PC-3 (cell line): ENCODE measurements around the gene GIT2. TPM values are rescaled to one million over a fixed set of nuclear protein-coding genes. Genes with fewer than 3 reads are reported as not detected.
A peak's percentile ranks its signal among the peaks of the same experiment; 100 is the strongest.
"Not testable (repeated sequence)": the region's sequence is repeated elsewhere in the genome, so short reads cannot be mapped to it uniquely, and the experiment has no call there.

Source experiments
- ATAC-seq: fragments of 200-7000 bp; cut with Tn5 transposase; 2 replicates; pipeline ENCODE4 v1.9.1; 2020; ENCODE audit warnings: mild to moderate bottlenecking, moderate library complexity
- BruUV-seq: library from RNA; stranded (reverse); fragments of 400-500 nt; replicated peaks from 2 replicates; lab custom pipeline; 2021; lab: Mats Ljungman, UMichigan
- CTCF ChIA-PET: fragments of 300-600 bp; sonication (Branson Sonifier 250); formaldehyde crosslinking; loops from one replicate; lab custom pipeline; 2022; ENCODE audit warnings: antibody characterized with exemption; lab: Charles Lee
- POLR2A ChIA-PET: fragments of 300-600 bp; sonication (Branson Sonifier 250); formaldehyde crosslinking; loops from one replicate; lab custom pipeline; 2022; ENCODE audit warnings: antibody characterized with exemption; ENCODE audit not compliant: unreplicated experiment; lab: Charles Lee
- DNase-seq: peaks from one replicate; pipeline ENCODE4 v3.0.0-alpha.2; 2015
- H2AFZ ChIP-seq: fragments of 300-600 bp; sonication (generic); 2 replicates; pipeline ENCODE4 v1.6.0; 2016; ENCODE audit warnings: antibody characterized with exemption, low read length
- H3F3A ChIP-seq: fragments of 300-600 bp; sonication (generic); one replicate; pipeline ENCODE4 v1.6.0; 2017; ENCODE audit warnings: antibody characterized with exemption, low read length, control low read depth, mild to moderate bottlenecking; ENCODE audit not compliant: unreplicated experiment
- H3K27ac ChIP-seq: fragments of 300-600 bp; sonication (generic); 2 replicates; pipeline ENCODE4 v1.5.1; 2016; ENCODE audit warnings: mild to moderate bottlenecking, low read length
- H3K27me3 ChIP-seq: fragments of 300-600 bp; sonication (generic); 2 replicates; pipeline ENCODE4 v1.6.1; 2016; ENCODE audit warnings: low read length, mixed read lengths
- H3K36me3 ChIP-seq: fragments of 300-600 bp; sonication (generic); 2 replicates; pipeline ENCODE4 v1.6.1; 2016; ENCODE audit warnings: low read depth, mixed run types, low read length, mixed read lengths
- H3K4me1 ChIP-seq: fragments of 300-600 bp; sonication (generic); 2 replicates; pipeline ENCODE4 v1.5.1; 2016; ENCODE audit warnings: low read length; ENCODE audit not compliant: insufficient read depth
- H3K4me2 ChIP-seq: fragments of 300-600 bp; sonication (generic); 2 replicates; pipeline ENCODE4 v1.6.0; 2016; ENCODE audit warnings: low read length
- H3K4me3 ChIP-seq: fragments of 300-600 bp; sonication (generic); 2 replicates; pipeline ENCODE4 v1.5.1; 2016; ENCODE audit warnings: mild to moderate bottlenecking, low read length, mixed read lengths
- H3K79me2 ChIP-seq: fragments of 300-600 bp; sonication (generic); 2 replicates; pipeline ENCODE4 v1.6.1; 2017; ENCODE audit warnings: low read length, mixed read lengths
- H3K9ac ChIP-seq: fragments of 300-600 bp; sonication (generic); 2 replicates; pipeline ENCODE4 v1.6.0; 2016; ENCODE audit warnings: mild to moderate bottlenecking, low read length
- H3K9me2 ChIP-seq: fragments of 300-600 bp; sonication (generic); replicated peaks from 2 replicates; pipeline ENCODE4 v1.6.1; 2016; ENCODE audit warnings: mixed run types, low read length, mixed read lengths
- H3K9me3 ChIP-seq: fragments of 300-600 bp; sonication (generic); 2 replicates; pipeline ENCODE4 v1.6.1; 2016; ENCODE audit warnings: low read length, mixed read lengths
- H4K20me1 ChIP-seq: fragments of 300-600 bp; sonication (generic); 2 replicates; pipeline ENCODE4 v1.6.1; 2016; ENCODE audit warnings: low read length, mixed read lengths
- EZH2 ChIP-seq: fragments of 300-600 bp; sonication (generic); IDR thresholded peaks from one replicate; pipeline ENCODE4 v1.6.1; 2017; ENCODE audit warnings: antibody characterized with exemption, mild to moderate bottlenecking, low read length; ENCODE audit not compliant: unreplicated experiment
- EZH2phosphoT487 ChIP-seq: fragments of 300-600 bp; sonication (generic); IDR thresholded peaks from 2 replicates; pipeline ENCODE4 v1.6.1; 2018; ENCODE audit warnings: mild to moderate bottlenecking, antibody characterized with exemption, low read length, borderline replicate concordance
- intact Hi-C: fragments of 100-400 bp; cut with micrococcal nuclease; formaldehyde crosslinking; loops from 2 replicates; pipeline ENCODE4 v1.9.0; 2023
- total RNA-seq: library from RNA; depleted of rRNA; stranded (reverse); fragments of >200 nt; gene quantifications from 2 replicates; pipeline ENCODE4 v1.2.3, GENCODE V29; 2014
- TF ChIP-seq, protein P1 (sequence below): fragments of 300-600 bp; sonication (generic); conservative IDR thresholded peaks from 2 replicates; pipeline ENCODE4 v1.5.1; 2017; ENCODE audit warnings: antibody characterized with exemption, low read depth, mild to moderate bottlenecking, low read length

Gene GIT2
- total RNA-seq, 1 experiment from 2014 or later, result 26.8 TPM

DNA sequence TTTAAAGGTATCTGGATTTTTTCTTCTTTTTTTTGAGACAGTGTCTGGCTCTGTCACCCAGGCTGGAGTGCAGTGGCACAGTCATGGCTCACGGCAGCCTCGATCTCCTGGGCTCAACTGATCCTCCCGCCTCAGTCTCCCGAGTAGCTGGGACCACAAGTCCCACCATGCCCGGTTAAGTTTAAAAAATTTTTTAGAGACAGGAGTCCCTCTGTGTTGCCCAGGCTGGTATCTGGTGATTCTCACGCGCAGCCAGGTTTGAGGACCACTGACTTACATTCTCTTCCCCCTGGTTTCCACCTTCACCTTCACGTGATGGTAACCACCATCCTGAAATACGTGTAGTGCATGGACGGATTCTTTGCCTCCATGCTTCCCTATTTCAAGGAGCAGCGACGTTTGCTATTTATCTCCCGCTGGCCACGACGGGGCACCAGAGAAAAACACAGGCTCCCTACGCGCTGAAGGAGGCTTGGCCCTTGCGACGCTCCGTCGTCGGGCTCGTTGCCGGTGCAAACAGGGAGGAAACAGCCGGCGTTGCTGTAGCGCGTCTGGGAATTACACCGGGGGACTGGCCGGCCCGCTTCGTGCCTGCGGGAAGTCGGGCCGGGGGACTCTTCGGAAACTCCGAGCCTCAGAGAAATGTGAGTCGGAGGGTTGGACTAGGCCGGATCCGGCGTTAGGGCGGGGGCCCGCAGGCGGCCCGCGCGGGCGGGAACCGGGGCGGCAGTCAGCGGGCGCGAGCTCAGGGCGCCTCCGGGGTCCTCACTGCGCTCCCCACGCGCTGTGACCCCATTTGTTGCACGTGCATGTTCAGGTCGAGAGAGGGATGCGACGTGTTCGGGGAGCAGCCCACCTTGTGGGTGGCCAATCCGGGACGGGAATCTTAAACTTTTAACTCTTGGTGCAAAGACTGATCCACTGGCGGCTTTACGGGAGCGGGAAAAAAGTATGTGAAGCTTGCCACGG is 96.1 kb downstream of the GIT2 start, which contains the start of gene TCHP:
Gene TCHP (plus strand): TSS at position 492 of the 969 bp plus-strand sequence. CDS start 2,753 bp downstream, outside the sequence.
- POLR2A ChIA-PET, result interaction anchor here (1.1 kb wide), 1 partner anchor 12 kb away, joined by 4 read pairs; no protein-coding TSS in a partner anchor

GRCh38 chr12:109899345-109899744 is 96.8 kb downstream of the GIT2 start:
- CTCF ChIA-PET, result interaction anchor here (0.7 kb wide), 1 partner anchor 11 kb away, joined by 3 read pairs; no protein-coding TSS in a partner anchor

More for the DNA sequence above, 96.1 kb downstream of the GIT2 start, which contains the start of gene TCHP:
- Histone ChIP-seq H3K9ac (peak within 1 kb of the TSS; percentile 88), H4K20me1 (no peaks in the 10 kb centered on the region), H3K9me2 (no peaks in the 10 kb centered on the region), H3K4me1 (peaks cover 11% of the 10 kb centered on the region), H3K4me2 (peak within 1 kb of the TSS; percentile 91), H3K36me3 (peaks cover 23% of the 10 kb centered on the region), H3K27me3 (no peaks in the 10 kb centered on the region), H3K9me3 (no peaks in the 10 kb centered on the region), H3K27ac (peak within 1 kb of the TSS; percentile 49), H3K4me3 (peak within 1 kb of the TSS; percentile 74), H3K79me2 (peaks cover 34% of the 10 kb centered on the region), H3F3A (no peaks in the 10 kb centered on the region), H2AFZ (peak within 1 kb of the TSS; percentile 81)
- CTCF ChIA-PET, result interaction anchor here (1.2 kb wide), 1 partner anchor 14 kb away, joined by 6 read pairs; no protein-coding TSS in a partner anchor
- ATAC-seq (peak; percentile 88), DNase-seq (peak; percentile 90)
- TF ChIP-seq, protein P1, sequence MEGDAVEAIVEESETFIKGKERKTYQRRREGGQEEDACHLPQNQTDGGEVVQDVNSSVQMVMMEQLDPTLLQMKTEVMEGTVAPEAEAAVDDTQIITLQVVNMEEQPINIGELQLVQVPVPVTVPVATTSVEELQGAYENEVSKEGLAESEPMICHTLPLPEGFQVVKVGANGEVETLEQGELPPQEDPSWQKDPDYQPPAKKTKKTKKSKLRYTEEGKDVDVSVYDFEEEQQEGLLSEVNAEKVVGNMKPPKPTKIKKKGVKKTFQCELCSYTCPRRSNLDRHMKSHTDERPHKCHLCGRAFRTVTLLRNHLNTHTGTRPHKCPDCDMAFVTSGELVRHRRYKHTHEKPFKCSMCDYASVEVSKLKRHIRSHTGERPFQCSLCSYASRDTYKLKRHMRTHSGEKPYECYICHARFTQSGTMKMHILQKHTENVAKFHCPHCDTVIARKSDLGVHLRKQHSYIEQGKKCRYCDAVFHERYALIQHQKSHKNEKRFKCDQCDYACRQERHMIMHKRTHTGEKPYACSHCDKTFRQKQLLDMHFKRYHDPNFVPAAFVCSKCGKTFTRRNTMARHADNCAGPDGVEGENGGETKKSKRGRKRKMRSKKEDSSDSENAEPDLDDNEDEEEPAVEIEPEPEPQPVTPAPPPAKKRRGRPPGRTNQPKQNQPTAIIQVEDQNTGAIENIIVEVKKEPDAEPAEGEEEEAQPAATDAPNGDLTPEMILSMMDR, result peak; percentile 56; the same call in 1 of the 2 replicates
- no peak for TF ChIP-seq EZH2phosphoT487
- no peak for TF ChIP-seq EZH2
- BruUV-seq, result TSS peak; percentile 86
- intact Hi-C loops, result loop anchor here (2.0 kb wide), 1 partner anchor 19 kb away; the partner anchor contains the start of gene GLTP

DNA sequence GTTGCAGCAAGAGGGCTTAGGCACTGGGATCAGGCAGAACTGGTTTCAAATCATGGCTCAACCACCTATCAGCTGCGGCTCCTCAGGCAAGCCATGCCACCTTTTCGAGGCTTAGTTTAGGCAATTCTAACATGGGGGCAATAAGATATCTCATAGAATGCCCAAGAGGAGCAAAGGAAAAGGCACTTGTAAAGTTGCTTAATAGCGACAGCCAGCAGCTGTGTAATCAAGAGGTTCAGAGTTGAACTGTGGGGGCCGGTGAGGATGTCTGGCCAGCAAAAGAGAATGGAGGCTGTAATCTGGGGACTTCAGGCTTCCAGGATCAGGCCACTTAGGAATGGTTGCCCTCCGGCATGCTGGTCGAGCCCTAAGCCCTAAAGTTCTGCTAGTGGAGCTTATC is 99.1 kb downstream of the GIT2 start:
- Histone ChIP-seq H3K4me3 (no peak overlapping the region), H3K4me1 (peaks cover 11% of the 10 kb centered on the region), H2AFZ (no peak overlapping the region), H3K27ac (no peak overlapping the region), H3K79me2 (peaks cover 27% of the 10 kb centered on the region), H4K20me1 (no peaks in the 10 kb centered on the region), H3F3A (no peaks in the 10 kb centered on the region), H3K4me2 (no peak overlapping the region), H3K36me3 (no peaks in the 10 kb centered on the region), H3K9me2 (no peaks in the 10 kb centered on the region), H3K27me3 (no peaks in the 10 kb centered on the region), H3K9ac (no peak overlapping the region), H3K9me3 (no peaks in the 10 kb centered on the region)
- BruUV-seq, result no TSS peak
- TF ChIP-seq EZH2, result no peak
- TF ChIP-seq, protein P1, result no peak
- TF ChIP-seq EZH2phosphoT487, result no peak
- DNase-seq, result no peak
- intact Hi-C loops, result no loop called here
- CTCF ChIA-PET, result no interaction called here
- POLR2A ChIA-PET, result no interaction called here
- no peak for ATAC-seq

More at GRCh38 chr12:109899345-109899744, 96.8 kb downstream of the GIT2 start:
- H3K9me2 ChIP-seq, H3K27me3 ChIP-seq, H4K20me1 ChIP-seq, ATAC-seq, H3F3A ChIP-seq, POLR2A ChIA-PET, DNase-seq, H3K27ac ChIP-seq, intact Hi-C loops, H3K9me3 ChIP-seq, BruUV-seq: not testable (repeated sequence)
- peak overlapping the region; percentile 74 for H3K4me3 ChIP-seq
- H3K36me3 ChIP-seq, result peaks cover 16% of the 10 kb centered on the region
- peak overlapping the region; percentile 91 for H3K4me2 ChIP-seq
- H3K4me1 ChIP-seq, result peaks cover 11% of the 10 kb centered on the region
- peak overlapping the region; percentile 88 for H3K9ac ChIP-seq
- H3K79me2 ChIP-seq, result peaks cover 34% of the 10 kb centered on the region
- peak overlapping the region; percentile 81 for H2AFZ ChIP-seq
